ENCODE data around the gene TRAK1.

Gene TRAK1

DNA sequence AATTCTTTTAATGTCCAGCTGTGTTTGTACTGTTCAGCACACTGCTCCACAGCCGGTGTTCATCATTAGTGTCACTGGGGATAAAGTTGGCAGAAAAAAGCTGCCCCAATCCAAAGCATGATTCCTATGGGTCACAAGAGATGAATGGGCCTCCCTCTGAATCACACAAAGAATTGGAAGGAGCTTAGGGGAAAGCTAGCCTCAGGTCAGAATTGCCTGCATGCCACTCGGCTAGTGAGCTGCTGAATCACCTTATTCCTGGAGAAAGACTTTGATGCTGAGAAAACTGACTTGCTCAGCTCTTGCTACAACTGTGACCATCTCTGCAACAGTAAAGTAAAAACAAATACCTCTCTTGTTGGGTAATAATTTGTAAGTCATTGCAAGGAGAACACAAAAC is 171.4 kb downstream of the TRAK1 start:
- no peak for DNase-seq

DNA sequence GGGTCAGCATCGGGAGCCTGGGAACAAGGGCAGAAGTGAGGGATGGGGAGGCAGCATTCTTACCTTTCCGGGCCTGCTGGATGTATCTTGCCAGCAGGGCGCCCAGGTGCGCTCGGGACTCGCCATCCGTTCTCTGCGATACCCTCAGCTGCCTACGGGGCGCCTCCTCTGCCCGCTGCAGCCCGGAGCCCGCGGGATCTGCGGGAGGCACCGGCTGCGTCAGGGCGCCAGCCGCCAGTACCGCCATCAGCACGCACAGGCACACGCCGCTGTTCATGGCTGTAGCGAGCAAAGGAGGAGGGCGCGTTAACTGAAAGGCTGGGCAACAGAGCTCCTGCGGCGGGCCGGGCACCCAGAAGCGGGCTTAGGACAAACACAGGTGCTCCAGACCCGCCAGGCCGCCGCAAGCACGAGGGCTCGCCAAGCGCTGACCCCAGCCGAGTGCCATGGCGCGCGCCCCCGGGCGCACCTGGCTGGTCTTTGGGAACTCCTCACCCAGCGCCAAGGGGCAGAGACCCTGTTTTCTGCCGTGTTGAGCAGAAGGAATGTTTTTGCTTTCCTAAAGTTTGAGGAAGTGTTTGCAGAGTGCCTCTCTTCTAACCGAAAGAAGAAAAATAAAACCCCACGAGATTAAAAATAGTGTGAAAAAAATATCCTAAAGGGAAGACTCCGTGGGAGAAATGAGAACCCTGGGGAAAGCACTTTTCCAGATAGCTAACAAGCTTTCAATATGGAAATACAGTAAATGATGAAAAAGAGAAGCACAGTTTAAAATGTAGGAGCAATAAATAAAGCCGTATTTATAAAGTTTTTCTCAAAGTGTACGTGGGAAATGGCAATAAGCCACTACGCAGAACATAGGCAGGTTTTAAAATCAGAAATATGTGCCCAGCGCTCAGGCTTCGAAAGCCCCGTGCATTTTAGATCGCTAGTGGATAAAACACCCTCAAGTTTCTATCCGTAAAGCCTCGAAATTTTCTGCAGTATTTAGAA is 172.5 kb downstream of the TRAK1 start:
- DNase-seq = peak; percentile 29

DNA sequence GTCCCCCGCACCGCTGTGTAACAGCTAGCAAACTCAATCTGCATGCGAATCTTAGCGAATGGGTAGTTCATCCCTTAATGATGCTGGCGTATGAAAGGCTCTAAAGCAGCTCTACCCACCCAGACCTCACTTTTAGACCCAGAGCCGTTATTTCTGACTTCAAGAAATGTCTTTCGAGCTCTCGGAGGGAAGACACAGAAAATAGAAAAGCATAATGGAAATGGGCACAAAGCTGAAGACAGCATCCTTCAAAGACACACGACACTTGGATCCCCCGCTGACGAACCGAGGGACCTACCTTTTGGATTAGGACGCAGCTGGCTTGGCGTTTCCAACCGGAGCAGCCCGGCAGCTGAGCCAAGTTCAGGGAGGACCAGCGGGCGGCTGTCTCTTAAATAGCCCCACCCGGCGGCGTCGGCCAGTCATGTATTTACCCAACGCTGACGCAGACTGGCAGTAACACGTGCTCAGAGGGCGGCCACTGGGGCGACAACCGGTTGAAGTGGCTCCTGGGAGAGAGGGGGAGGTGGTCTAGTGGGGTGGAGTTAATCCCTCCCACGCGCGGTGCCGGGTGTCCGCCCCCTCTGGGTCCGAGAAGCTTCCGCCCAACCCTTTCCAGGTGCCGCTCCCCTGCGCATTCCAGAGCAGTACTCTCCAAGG is 173.4 kb downstream of the TRAK1 start:
- peak; percentile 32 for DNase-seq

GRCh38 chr3:42265059-42265991 is 174.2 kb downstream of the TRAK1 start:
- DNase-seq = no peak

DNA sequence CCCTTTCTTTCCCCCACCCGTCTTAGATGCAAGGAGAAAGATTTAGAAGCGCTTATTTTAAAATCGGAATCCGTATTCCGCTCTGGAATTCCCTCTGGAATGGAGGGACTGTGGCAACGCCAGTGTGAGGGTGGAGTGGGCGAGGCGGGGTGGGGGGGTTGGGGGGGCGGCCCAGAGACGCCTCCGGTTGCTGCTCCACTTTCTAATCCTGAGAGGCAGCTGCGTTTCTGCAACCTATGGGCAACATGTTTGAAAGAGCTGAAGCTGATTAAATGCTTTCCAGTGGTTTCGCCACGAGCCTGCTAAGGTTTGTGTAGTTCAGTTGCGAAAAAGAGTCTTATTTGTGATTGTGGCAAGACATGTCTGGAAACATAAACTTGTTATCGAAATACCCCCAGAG is 174.9 kb downstream of the TRAK1 start, which contains the start of gene CCK:
CCK (minus strand) TSS at position 101 of the 400 bp plus-strand sequence. CDS start 2,555 bp downstream, outside the sequence.
- DNase-seq = no peak

DNA sequence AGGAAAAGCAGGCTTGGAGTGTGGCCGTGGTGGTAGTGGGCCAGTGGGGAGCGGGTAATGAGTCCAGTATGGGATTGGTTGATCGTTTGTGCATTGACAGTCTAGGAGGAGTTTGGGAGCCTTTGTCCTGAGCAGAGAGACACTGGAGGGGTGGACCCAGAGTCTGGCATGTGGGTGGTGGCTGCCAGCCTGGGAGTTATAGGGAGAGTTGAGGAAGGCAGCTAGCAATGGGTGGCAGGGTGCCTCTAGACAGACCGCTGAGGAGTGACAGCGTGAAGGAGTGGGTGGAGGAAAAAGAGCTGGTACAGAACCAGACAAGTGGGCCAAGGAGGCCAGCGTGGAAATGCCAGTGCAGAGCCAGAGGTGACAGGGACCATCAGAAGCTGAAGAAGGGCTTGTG is 176.7 kb downstream of the TRAK1 start:
- no peak for DNase-seq

DNA sequence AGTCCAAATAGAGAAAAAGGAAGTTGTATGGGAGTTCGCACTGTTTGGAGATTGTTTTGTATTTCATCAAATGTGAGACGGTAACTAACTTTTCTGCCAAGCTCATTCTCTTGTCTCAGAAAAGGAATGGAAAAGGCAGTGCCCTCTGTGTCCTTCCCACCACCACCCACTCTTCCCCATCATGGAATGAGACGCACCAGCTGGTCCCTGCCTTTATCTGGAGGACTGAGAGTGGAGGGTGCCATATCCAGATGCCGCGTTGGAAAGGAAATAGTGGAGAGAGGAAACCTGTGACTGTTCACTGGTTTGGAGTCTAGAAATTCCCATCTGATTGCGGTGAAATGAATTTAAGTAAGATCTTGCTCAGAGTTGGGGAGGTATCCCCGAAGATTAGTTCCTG is 178.5 kb downstream of the TRAK1 start:
- DNase-seq = no peak

DNA sequence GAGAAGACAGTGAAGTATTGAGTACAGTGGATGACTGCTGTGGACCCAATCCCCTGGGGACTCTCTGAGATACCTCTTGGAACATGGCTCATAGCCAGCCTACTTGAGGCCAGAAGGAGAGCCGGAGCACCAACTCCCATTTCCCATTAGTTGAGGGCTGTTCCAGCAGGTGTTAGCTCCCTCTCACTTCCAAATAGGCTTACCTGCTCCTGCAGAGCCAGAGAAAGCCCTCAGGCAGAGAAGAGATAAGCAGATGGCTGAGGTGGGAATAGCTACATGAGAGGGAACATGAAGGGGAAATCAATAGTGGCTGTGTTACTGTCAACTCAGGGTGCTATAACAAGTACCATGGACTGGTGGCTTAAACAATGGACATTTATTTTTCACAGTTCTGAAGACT is 179.4 kb downstream of the TRAK1 start:
- DNase-seq = no peak

GRCh38 chr3:42271786-42272185 is 180.6 kb downstream of the TRAK1 start:
- DNase-seq = no peak

DNA sequence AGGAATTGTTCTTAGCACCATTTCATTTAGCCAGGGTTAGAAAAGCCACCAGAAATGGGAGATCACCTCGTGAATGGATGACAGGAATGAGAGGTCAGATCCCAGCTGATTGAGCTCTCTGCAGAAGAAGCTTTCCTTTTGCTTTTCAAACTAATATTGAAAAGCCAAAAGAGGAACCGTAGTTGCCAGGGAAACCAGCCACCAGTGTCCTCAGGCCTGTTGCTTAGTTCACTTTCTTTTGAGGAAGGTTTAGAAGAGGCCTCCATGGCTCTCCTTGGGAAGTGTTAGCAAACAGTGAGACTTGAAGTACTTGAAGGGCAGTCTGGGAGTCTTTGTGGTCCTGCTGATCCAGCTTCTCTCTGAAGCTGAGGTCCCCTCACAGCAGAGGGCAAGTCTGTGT is 182.2 kb downstream of the TRAK1 start:
- no peak for DNase-seq

- DNase-seq = no peak
Observed at GRCh38 chr3:42274266-42274665, 183.1 kb downstream of the TRAK1 start.

- DNase-seq = no peak
Observed at GRCh38 chr3:42275217-42275616, 184.1 kb downstream of the TRAK1 start.

All from activated naive CD4-positive, alpha-beta T cell treated with anti-CD3 and anti-CD28 coated beads, Interleukin-2, amount 50 U/mL, for 16 hours (primary cell).